Stimulated activated CD4-positive, alpha-beta T cell treated with anti-CD3 and anti-CD28 coated beads, Interleukin-1b, Interleukin-23, amount 100 ng/mL, for 4 hours (primary cell): ENCODE measurements around the gene TYMS.
A peak's percentile ranks its signal among the peaks of the same experiment; 100 is the strongest.

ENCODE experiments used
- DNase-seq, 2 donors: peaks; one replicate each; pipeline ENCODE4 v3.0.0-alpha.2; 2020; ENCODE audit warnings: low read depth in 2 of 2

The TYMS gene

DNA sequence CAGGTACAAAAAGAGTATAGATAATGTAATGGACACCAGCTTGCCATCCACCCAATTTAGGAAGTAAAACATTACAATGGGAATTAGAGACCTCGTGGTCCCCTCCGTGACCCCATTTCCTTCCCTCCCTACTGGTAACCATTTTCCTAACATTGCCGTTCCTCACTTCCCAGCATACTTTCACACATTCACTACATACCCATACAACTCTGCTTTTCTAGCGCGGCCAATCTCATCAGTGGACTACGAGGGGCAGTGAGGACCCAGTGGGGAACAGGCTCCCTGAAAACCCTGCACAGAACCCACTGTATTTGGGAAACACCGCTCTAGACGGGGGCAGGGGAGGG is 53.8 kb downstream of the TYMS start:
- no peak for DNase-seq

DNA sequence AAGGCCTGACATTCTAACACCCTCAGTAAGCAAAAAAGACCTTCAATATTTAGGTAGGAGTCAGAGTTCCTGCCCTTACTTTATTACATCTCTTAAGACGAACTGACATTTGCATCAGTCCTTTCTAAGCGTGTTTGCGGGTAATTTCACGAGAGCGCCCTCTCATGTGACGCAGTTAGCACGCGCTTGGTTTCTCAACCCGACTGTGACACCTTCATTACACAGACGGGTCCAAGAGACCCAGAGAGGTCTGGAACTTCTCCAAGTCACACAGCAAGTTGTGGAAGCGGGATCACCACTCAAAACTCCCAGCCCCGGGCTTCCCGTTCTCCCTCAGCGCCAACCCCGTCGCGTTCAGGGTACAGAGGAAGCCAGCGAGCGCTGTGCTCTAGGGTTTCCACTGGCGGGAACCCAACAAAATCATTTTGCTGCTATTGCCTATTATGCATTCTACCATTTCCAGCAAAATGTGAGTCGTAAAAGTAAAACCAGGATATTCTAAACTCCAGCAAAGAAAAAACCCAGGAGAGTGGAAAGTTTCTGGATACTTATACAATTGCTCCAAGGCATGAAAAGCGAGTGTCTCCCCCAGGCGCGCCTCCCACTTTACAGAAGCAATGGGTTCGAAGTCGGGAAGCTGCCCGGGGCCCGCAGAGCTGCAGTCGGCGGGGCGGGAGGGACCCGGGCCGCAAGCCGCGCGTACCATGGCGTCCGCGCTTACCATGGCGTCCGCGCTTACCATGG is 54.4 kb downstream of the TYMS start:
- peak; percentile 51 to 60 for DNase-seq

DNA sequence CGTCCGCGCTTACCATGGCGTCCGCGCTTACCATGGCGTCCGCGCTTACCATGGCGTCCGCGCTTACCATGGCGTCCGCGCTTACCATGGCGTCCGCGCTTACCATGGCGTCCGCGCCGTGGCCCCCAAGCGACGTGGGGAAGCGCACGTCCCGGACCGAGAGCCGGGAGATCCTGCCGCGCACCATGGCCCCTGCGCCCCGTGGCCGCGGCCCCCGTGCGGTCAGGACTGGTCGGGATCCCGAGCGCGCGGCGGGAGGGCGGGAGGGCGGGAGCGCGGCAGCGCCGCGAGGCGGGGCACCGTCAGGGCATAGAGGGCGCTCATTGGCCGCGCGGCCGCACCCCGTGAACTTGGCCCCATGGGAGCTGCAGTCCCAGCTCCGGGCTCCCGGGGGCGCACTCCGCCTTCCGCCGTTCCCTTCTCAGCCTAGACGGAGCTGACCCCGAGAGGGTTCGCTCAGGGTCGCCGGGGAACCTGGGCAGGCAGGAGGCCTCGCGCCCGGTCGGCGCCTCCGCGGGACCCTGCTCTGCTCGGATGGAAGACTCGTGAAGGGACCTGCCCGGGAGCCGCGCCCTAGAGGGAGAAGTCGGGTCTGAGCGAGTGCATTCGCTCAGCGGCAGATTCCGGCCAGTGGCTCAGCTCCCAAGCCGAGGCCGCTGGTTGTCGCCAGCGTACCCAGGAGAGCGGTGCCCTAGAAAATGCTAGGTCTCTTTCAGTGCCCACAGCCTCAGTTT is 55.1 kb downstream of the TYMS start, which contains the start of gene ENOSF1:
Gene ENOSF1 (minus strand): TSS at position 230 of the 734 bp plus-strand sequence. CDS start 43 bp downstream, at position 187.
- DNase-seq: peak; percentile 73 to 82

DNA sequence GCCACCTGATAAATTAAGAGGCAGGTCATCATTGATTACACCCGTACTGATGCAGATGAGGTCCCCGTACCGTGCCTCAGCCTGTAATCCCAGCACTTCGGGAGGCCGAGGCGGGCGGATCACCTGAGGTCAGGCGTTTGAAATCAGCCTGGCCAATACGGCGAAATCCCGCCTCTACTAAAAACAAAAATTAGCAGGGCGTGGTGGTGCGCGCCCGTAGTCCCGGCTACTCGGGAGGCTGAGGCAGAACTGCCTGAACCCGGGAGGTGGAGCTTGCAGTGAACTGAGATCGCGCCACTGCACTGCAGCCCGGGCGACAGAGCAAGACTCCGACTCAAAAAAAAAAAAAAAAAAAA is 55.7 kb downstream of the TYMS start:
- no peak for DNase-seq

DNA sequence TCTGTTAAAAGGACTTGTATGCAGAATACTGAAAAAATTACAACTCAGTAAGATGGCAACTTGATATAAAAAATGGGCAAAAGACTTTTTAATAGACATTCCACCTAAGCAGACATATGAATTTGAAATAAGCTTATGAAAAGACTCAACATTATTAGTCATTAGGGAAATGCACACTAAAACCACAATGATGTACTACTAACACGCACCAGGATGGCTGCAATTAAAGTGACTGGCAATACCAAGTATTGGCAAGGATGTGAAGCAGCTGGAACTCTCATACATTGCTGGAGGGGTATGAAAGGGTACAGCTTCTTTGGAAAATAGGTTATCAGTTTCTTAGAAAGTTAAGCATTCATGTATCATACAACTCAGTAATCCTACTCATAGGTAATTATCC is 58.2 kb downstream of the TYMS start:
- no peak for DNase-seq

DNA sequence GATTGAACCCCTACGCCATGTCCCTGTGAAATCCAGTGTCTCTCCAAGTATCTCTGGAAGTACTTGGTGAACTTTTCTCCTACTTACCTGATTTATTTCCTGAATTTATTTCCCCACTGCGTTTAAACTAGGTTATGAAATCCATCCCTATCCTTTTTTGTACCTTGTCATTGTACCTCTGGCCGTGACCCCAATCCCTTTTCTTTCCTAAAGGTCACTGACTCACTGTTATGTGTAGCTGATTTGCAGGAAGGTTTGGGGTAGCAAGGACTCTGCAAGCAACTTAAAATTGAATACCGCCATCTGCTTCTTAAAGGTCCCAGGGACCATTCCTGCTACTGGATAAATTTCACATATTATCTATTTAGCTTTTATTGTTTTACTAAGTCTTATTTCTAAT is 59.5 kb downstream of the TYMS start:
- DNase-seq: no peak
